BE2C (cell line): ENCODE measurements around the gene GALNT9.

ENCODE experiments used
- DNase-seq: peaks from one replicate; pipeline ENCODE4 v3.0.0-alpha.2; 2020
- H3K27me3 ChIP-seq: fragments of 250-450 bp; sonication (Bioruptor Pico); 2 replicates; pipeline ENCODE4 v1.5.1; 2020; ENCODE audit warnings: mild to moderate bottlenecking
- H3K36me3 ChIP-seq: fragments of 250-450 bp; sonication (Bioruptor Pico); 2 replicates; pipeline ENCODE4 v1.5.1; 2020; ENCODE audit warnings: mild to moderate bottlenecking
- H3K4me1 ChIP-seq: fragments of 250-450 bp; sonication (Bioruptor Pico); 2 replicates; pipeline ENCODE4 v1.5.1; 2020
- H3K4me3 ChIP-seq: 2 replicates; pipeline ENCODE4 v1.5.1; 2011; ENCODE audit warnings: low read depth, low read length
- H3K9me3 ChIP-seq: fragments of 250-450 bp; sonication (Bioruptor Pico); 2 replicates; pipeline ENCODE4 v1.5.1; 2020
- TF ChIP-seq, protein P1 (sequence below): IDR thresholded peaks from 2 replicates; pipeline ENCODE4 v1.5.1; 2012; ENCODE audit warnings: mild to moderate bottlenecking, low read depth, low read length

GALNT9 gene

DNA sequence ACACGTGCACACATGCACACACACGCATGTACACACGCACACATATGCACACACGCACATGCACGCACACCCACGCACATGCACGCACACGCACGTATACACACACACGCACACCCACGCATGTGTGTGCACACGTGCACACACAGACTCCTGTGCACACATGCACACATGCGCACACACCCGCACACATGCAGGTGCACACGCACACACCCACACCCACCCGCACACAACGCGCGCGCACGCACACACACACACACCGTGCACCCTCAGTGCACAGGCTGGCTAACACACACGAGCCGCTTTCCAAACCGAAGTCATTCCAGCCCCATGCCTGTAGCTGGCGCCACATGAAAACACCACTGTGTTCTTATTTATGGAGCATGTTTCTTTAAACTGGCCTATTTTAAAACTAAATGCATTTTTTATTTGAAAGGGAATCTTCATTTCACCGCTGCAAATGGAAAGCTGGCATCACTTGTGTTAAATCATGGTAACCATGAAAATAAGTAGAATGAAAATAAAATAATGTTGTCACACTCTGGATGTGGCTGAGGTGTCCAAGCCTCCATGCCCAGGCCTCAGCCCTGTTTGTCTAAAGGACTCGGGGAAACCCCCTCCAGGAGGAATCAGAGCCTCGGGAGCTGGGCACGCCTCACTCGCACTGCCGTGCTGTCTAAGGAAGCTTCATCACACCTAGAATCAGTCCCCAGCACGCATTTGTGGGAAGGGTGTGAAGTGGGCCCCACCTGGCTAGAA lies 45.1 kb downstream of the GALNT9 start:
- no peak for DNase-seq

DNA sequence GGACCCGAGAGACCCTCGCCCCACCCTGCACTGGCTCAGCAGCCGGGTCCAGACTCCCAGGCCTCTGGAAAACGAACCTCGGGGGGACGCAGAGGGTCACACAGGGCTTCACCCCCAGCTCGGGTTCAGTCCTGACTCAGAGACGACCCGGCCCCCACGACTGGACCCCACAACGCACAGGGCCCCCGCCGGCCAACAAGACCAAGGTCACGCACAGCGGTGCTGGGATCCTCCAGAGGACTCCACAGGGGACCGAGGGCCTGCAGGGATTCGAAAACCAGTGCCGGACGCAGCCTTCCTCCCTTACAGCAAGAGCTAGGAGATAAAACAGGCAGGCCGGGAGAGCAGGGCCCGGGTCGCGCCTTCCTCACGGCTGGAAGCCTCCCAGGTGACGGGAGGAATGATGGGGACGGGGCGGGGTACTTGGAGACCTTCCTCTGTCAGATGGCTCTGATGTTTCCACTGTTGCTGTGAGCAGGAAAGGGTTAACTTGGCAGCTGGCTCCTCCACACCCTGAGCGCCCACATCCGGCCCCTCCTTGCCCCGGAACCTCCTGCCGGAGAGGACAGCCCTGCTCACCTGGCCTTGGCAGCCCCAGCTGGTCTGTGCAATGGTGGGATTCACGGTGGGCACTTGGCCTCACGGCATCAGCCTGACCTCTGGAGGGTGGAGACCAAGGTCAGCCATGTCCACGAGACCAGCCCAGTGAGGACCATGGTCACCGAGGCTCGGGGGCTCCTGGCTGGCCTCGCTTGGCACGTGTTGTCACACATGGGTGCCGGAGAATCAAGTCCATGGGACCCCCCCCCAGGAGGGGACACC lies 46.2 kb downstream of the GALNT9 start:
- TF ChIP-seq, protein P1, sequence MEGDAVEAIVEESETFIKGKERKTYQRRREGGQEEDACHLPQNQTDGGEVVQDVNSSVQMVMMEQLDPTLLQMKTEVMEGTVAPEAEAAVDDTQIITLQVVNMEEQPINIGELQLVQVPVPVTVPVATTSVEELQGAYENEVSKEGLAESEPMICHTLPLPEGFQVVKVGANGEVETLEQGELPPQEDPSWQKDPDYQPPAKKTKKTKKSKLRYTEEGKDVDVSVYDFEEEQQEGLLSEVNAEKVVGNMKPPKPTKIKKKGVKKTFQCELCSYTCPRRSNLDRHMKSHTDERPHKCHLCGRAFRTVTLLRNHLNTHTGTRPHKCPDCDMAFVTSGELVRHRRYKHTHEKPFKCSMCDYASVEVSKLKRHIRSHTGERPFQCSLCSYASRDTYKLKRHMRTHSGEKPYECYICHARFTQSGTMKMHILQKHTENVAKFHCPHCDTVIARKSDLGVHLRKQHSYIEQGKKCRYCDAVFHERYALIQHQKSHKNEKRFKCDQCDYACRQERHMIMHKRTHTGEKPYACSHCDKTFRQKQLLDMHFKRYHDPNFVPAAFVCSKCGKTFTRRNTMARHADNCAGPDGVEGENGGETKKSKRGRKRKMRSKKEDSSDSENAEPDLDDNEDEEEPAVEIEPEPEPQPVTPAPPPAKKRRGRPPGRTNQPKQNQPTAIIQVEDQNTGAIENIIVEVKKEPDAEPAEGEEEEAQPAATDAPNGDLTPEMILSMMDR, result no peak
- Histone ChIP-seq H3K36me3 (no peaks in the 10 kb centered on the region), H3K4me1 (no peaks in the 10 kb centered on the region), H3K9me3 (no peaks in the 10 kb centered on the region), H3K4me3 (no peak overlapping the region), H3K27me3 (peaks cover 62% of the 10 kb centered on the region)
- no peak for DNase-seq

More for the DNA sequence above, 45.1 kb downstream of the GALNT9 start:
- H3K27me3 ChIP-seq, result peaks cover 60% of the 10 kb centered on the region
- H3K36me3 ChIP-seq, result no peaks in the 10 kb centered on the region
- H3K9me3 ChIP-seq, result no peaks in the 10 kb centered on the region
- H3K4me1 ChIP-seq, result no peaks in the 10 kb centered on the region
- TF ChIP-seq, protein P1, result 0 out of 2 replicates have a peak, but pooled peaks have one; percentile 13
- H3K4me3 ChIP-seq, result no peak overlapping the region

DNA sequence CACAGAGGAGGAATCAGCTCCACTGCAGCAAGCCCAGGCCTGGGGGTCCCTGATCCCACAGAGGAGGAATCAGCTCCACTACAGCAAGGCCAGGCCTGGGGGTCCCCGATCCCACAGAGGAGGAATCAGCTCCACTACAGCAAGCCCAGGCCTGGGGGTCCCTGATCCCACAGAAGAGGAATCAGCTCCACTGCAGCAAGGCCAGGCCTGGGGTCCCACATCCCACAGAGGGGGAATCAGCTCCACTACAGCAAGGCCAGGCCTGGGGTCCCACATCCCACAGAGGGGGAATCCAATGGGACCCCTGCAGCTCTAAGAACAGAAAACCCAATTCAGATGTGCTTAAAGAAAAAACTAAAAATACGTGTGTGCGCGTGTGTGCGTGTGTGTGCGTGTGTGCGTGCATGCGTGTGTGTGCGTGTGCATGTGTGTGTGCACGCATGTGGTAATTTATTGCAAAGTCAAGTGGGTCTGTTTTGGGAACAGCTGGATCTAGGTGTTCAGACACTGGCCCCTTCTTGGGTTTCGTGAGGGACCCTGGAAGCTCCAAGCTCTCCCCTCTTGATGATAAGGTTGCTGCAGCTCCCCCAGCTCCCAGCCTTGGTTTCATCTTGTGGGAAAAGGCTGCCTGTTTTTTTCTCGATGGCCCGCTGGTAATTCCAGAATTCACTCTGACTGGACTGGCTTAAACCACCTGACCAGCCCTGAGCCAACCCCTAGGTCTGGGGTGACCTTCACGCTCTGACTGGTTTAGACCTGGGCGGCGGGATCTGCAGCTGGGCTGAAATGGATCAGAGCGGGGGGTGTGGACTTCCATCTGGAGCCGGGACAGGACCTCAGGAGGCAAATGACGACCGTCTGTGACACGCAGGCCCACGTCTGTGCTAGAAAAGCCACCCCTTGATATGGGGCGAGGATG lies 47.1 kb downstream of the GALNT9 start:
- TF ChIP-seq, protein P1, result no peak

DNA sequence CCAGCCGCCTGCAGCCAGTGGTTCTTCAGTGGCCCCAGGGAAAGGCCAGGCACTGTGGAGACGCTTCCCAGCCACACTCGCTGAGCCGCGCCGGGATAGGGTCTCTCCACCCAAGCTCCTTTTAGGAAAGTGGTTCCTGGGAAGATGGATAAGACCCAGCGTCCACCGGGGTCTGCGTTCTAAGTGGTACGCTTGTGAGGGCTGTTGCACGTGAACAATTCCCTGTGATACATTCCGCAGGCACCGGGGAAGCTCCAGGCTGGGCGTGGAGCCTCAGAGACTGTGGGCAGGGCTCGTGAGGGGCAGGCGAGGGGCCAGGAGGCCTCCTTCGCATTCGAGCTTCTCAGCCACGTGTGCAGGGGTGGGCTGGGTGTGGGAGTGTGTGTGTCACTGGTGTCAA lies 48.4 kb downstream of the GALNT9 start:
- no peaks in the 10 kb centered on the region for H3K9me3 ChIP-seq
- H3K4me3 ChIP-seq, result no peak overlapping the region
- DNase-seq, result no peak
- TF ChIP-seq, protein P1, result no peak
- peaks cover 51% of the 10 kb centered on the region for H3K27me3 ChIP-seq
- no peaks in the 10 kb centered on the region for H3K4me1 ChIP-seq
- H3K36me3 ChIP-seq, result no peaks in the 10 kb centered on the region

More for the DNA sequence above, 47.1 kb downstream of the GALNT9 start:
- Histone ChIP-seq H3K4me1 (no peaks in the 10 kb centered on the region), H3K27me3 (peaks cover 59% of the 10 kb centered on the region), H3K9me3 (no peaks in the 10 kb centered on the region), H3K4me3 (no peak overlapping the region), H3K36me3 (no peaks in the 10 kb centered on the region)
- no peak for DNase-seq

DNA sequence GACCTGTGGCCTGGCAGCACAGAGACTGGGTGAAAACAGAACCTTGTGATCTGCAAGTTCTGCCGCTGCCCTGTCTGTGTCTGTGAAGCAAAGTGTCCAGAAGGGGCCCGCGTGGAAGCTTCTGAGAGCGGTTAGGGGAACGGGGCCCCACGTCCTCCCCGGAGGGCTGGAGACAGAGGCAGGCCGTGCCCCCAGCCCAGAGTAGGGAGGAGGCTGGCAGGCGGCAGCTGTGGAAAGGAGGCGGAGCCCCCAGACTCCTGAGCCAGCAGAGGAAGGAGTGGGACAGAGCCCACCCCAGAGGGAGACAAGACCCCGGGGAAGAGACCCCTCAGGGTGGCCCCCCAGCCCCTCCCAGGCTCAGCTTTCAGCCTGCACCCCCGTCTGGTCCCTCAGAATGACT lies 49.0 kb downstream of the GALNT9 start:
- DNase-seq, result no peak
- peaks cover 48% of the 10 kb centered on the region for H3K27me3 ChIP-seq
- H3K4me3 ChIP-seq, result no peak overlapping the region
- no peaks in the 10 kb centered on the region for H3K4me1 ChIP-seq
- TF ChIP-seq, protein P1, result no peak
- no peaks in the 10 kb centered on the region for H3K9me3 ChIP-seq
- H3K36me3 ChIP-seq, result no peaks in the 10 kb centered on the region
